SK-N-SH (cell line): ENCODE measurements around the gene GBX1. TPM values are rescaled to one million over a fixed set of nuclear protein-coding genes. Genes with fewer than 3 reads are reported as not detected.

ENCODE experiments used
- CTCF ChIA-PET: fragments of 300-600, 350-600 bp; formaldehyde crosslinking; extraction: SDS; loops from one replicate; lab custom pipeline; 2021; lab: Yijun Ruan, JAX
- POLR2A ChIA-PET: fragments of 350-600 bp; sonication (Branson Sonifier 250); formaldehyde crosslinking; extraction: SDS; loops from one replicate; lab custom pipeline; 2020; ENCODE audit warnings: antibody characterized with exemption, inconsistent platforms; lab: Yijun Ruan, JAX
- DNase-seq: peaks from one replicate; pipeline ENCODE4 v3.0.0; 2012
- H2AFZ ChIP-seq: fragments of 200-600 bp; sonication (generic); 2 replicates; pipeline ENCODE4 v1.8.1; 2016; ENCODE audit warnings: antibody characterized with exemption, mild to moderate bottlenecking, low read depth
- H3F3A ChIP-seq: fragments of 200-600 bp; sonication (generic); replicated peaks from 2 replicates; pipeline ENCODE3; 2016; ENCODE audit warnings: antibody characterized with exemption, mild to moderate bottlenecking; ENCODE audit not compliant: insufficient read depth
- H3K27ac ChIP-seq, 2 experiments: fragments of 200-500 bp in 1 of 2; fragments of 200-600 bp in 1 of 2; sonication (Bioruptor generic) in 1 of 2; sonication (generic), shearing (Covaris generic) in 1 of 2; 2 replicates each; pipeline versions ENCODE4 v1.5.1 to v1.6.1; 2014 to 2016; ENCODE audit warnings: low read depth in 2 of 2, inconsistent platforms in 1 of 2, low read length in 1 of 2, mild to moderate bottlenecking in 1 of 2, mixed read lengths in 1 of 2
- H3K27me3 ChIP-seq: fragments of 200-600 bp; sonication (generic), shearing (Covaris generic); 2 replicates; pipeline ENCODE4 v1.6.1; 2016; ENCODE audit warnings: mixed run types; ENCODE audit not compliant: insufficient read depth
- H3K36me3 ChIP-seq, 2 experiments: fragments of 200-500 bp in 1 of 2; fragments of 200-600 bp in 1 of 2; sonication (Bioruptor generic) in 1 of 2; sonication (generic) in 1 of 2; replicated peaks in 1 of 2; 2 replicates each; pipeline versions ENCODE3 to v1.5.1; 2014 to 2016; ENCODE audit warnings: low read length in 1 of 2, mild to moderate bottlenecking in 1 of 2; ENCODE audit not compliant: insufficient read depth in 2 of 2, control insufficient read depth in 1 of 2
- H3K4me1 ChIP-seq, 2 experiments: fragments of 200-500 bp in 1 of 2; fragments of 200-600 bp in 1 of 2; sonication (Bioruptor generic) in 1 of 2; sonication (generic), shearing (Covaris generic) in 1 of 2; 2 replicates each; pipeline versions ENCODE4 v1.5.1 to v1.6.1; 2014 to 2016; ENCODE audit warnings: low read depth in 1 of 2, low read length in 1 of 2, mixed run types in 1 of 2; ENCODE audit not compliant: insufficient read depth in 2 of 2, control insufficient read depth in 1 of 2
- H3K4me2 ChIP-seq: fragments of 200-600 bp; sonication (generic), shearing (Covaris generic); 2 replicates; pipeline ENCODE4 v1.6.1; 2017; ENCODE audit warnings: mixed run types
- H3K4me3 ChIP-seq, 2 experiments: fragments of 200-500 bp in 1 of 2; fragments of 200-600 bp in 1 of 2; sonication (Bioruptor generic) in 1 of 2; sonication (generic), shearing (Covaris generic) in 1 of 2; 2 replicates each; pipeline versions ENCODE4 v1.5.1 to v1.8.1; 2014 to 2016; ENCODE audit warnings: low read depth in 2 of 2, inconsistent platforms in 1 of 2, low read length in 1 of 2, mild to moderate bottlenecking in 1 of 2, mixed read lengths in 1 of 2, moderate library complexity in 1 of 2
- H3K79me2 ChIP-seq: fragments of 200-600 bp; sonication (generic); 2 replicates; pipeline ENCODE4 v1.8.1; 2017; ENCODE audit warnings: mild to moderate bottlenecking; ENCODE audit not compliant: insufficient read depth
- H3K9ac ChIP-seq: fragments of 200-600 bp; sonication (generic); 2 replicates; pipeline ENCODE4 v1.6.1; 2017; ENCODE audit warnings: mixed run types
- H3K9me2 ChIP-seq: fragments of 200-600 bp; sonication (generic); 2 replicates; pipeline ENCODE4 v1.6.1; 2017; ENCODE audit warnings: mixed run types
- H3K9me3 ChIP-seq: fragments of 200-600 bp; sonication (generic); 2 replicates; pipeline ENCODE4 v1.6.1; 2017; ENCODE audit warnings: mixed run types, mild to moderate bottlenecking, moderate library complexity
- H4K20me1 ChIP-seq: fragments of 200-600 bp; sonication (generic); 2 replicates; pipeline ENCODE4 v1.6.1; 2017; ENCODE audit warnings: mild to moderate bottlenecking, mixed run types; ENCODE audit not compliant: insufficient read depth
- CTCF ChIP-seq: fragments of 200-600 bp; sonication (generic); IDR thresholded peaks from 2 replicates; pipeline ENCODE4 v1.6.1; 2017; ENCODE audit warnings: antibody characterized with exemption, mild to moderate bottlenecking, moderate library complexity
- EZH2phosphoT487 ChIP-seq: fragments of 200-600 bp; sonication (generic); IDR thresholded peaks from 2 replicates; pipeline ENCODE4 v1.6.1; 2017; ENCODE audit warnings: low read depth, mixed run types, mild to moderate bottlenecking, antibody characterized with exemption, moderate library complexity, borderline replicate concordance
- GATA2 ChIP-seq: sonication (generic); formaldehyde crosslinking; IDR thresholded peaks from 2 replicates; pipeline ENCODE4 v1.5.0; 2020; ENCODE audit warnings: mild to moderate bottlenecking, missing genetic modification reagents
- POLR2AphosphoS5 ChIP-seq: IDR thresholded peaks from 2 replicates; pipeline ENCODE4 v1.6.1; 2012; ENCODE audit warnings: low read depth, low read length
- REST ChIP-seq: IDR thresholded peaks from 2 replicates; pipeline ENCODE4 v1.6.1; 2012; ENCODE audit warnings: mild to moderate bottlenecking, low read depth, low read length, moderate library complexity
- TAF1 ChIP-seq: IDR thresholded peaks from 2 replicates; pipeline ENCODE4 v1.6.1; 2012; ENCODE audit warnings: low read depth, mild to moderate bottlenecking, low read length, moderate library complexity, borderline replicate concordance
- TCF12 ChIP-seq: IDR thresholded peaks from 2 replicates; pipeline ENCODE4 v1.4.0; 2012
- USF1 ChIP-seq: IDR thresholded peaks from 2 replicates; pipeline ENCODE4 v1.4.0; 2012; ENCODE audit warnings: low read depth, borderline replicate concordance
- WGBS: methylation state at CpG from one replicate; pipeline ENCODE4 v1.1.6; 2017; ENCODE audit warnings: low lambda C conversion rate; 5-methylcytosine and 5-hydroxymethylcytosine counted together
- polyA plus RNA-seq, 3 experiments: library from polyadenylated mRNA; depleted of rRNA; stranded (reverse); fragments of >200 nt; gene quantifications; 2 replicates each; pipeline ENCODE4 v1.2.3, GENCODE V29; 2012
- TF ChIP-seq, protein P1 (sequence below): IDR thresholded peaks from 2 replicates; pipeline ENCODE4; 2012

The GBX1 gene
- not detected in 2 replicates for polyA plus RNA-seq (2012; rRNA removed)
- not detected in 2 replicates for polyA plus RNA-seq (2012; cell fraction: cytosol; rRNA removed)
- polyA plus RNA-seq (2012; cell fraction: nucleus; rRNA removed), result not detected in 2 replicates

DNA sequence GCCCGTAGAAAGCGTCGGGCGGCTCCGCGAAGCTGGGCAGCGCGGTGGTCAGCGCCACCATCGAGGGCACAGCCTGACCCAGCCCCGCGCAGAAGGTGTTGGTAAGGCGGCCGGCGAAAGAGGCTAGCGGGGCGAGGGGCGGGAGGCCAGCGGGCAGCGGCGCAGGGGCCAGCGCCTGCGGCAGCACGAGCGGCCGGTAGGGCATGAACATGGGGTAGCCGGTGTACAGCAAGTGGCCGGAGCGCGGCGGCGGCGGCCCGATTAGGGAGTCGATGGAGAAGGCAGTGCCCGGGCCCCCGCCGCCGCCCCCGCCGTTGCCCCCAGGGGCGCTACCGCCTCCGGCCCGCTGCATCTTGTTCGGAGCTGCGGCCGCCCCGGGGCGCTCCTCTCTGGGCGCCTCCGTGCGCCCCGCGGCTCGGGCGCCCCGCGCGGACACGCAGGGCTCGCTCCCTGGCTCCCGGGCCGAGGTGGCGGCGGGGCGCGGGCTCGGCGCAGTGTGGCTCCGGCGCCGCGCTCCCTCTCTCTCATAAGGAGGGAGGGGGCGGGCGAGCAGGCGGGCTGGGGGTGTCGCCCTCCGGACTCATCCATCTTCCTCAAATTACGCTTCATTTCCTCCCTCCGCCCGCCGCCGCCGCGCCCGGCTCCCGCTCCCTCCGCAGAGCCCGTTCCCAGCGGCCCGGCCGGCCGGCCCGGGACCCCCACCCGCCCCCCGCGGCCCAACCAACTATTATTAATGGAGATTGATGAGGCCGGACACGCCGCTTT lies at the start of gene GBX1:
TSS of gene GBX1 (minus strand) at position 498 of the 765 bp plus-strand sequence. CDS start at position 352, 146 bp downstream.
- Histone ChIP-seq H3K27me3 (peaks cover 87% of the 10 kb centered on the region), H3K4me1 (peaks cover 0 to 9% of the 10 kb centered on the region in 2 experiments; a peak in 1 of 4 replicates), H3K9ac (no peak within 1 kb of the TSS), H3K9me3 (no peaks in the 10 kb centered on the region), H3K36me3 (no peaks in the 10 kb centered on the region), H3K9me2 (no peaks in the 10 kb centered on the region), H3K27ac (no peak within 1 kb of the TSS), H3F3A (no peaks in the 10 kb centered on the region), H3K4me2 (peak within 1 kb of the TSS; percentile 78), H2AFZ (peak within 1 kb of the TSS; percentile 51; the same call in 1 of the 2 replicates), H3K4me3 (peak within 1 kb of the TSS; percentile 41 to 46; a peak in 3 of 4 replicates), H4K20me1 (no peaks in the 10 kb centered on the region), H3K79me2 (no peaks in the 10 kb centered on the region)
- TF ChIP-seq, protein P1, sequence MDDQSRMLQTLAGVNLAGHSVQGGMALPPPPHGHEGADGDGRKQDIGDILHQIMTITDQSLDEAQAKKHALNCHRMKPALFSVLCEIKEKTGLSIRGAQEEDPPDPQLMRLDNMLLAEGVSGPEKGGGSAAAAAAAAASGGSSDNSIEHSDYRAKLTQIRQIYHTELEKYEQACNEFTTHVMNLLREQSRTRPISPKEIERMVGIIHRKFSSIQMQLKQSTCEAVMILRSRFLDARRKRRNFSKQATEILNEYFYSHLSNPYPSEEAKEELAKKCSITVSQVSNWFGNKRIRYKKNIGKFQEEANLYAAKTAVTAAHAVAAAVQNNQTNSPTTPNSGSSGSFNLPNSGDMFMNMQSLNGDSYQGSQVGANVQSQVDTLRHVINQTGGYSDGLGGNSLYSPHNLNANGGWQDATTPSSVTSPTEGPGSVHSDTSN, result peak; percentile 37
- TF ChIP-seq POLR2AphosphoS5 (no peak), EZH2phosphoT487 (peak; percentile 96; the same call in 1 of the 2 replicates), GATA2 (CRISPR knock-in tag) (no peak), REST (no peak), CTCF (peak; percentile 3; the same call in 1 of the 2 replicates), TCF12 (no peak), USF1 (no peak), TAF1 (no peak)
- 1% methylated on average over 28 of the region's 101 CpGs for WGBS
- DNase-seq, result peak; percentile 85
- ChIA-PET POLR2A (no interaction called here), CTCF (interaction anchor here (0.6 to 15.5 kb wide), 37 partner anchors 11 to 391 kb away, joined by 3 to 243 read pairs (median 4); partner anchors contain the start of genes ABCF2, ATG9B, CHPF2 and TMUB1)
